A204.1 (cell line): Measurements from ENCODE around the gene HDAC9.

ENCODE experiments used
- FAIRE-seq: peaks from 2 replicates; lab custom pipeline; 2012; peaks lifted over from hg19 to GRCh38; lab: Jason Lieb, UNC

The HDAC9 gene

GRCh38 chr7:18526368-18526878 lies 30.9 kb downstream of the HDAC9 start:
- FAIRE-seq, result no peak

- no peak for FAIRE-seq
Observed at GRCh38 chr7:18529239-18529638, 33.7 kb downstream of the HDAC9 start.

- FAIRE-seq, result no peak
Observed at GRCh38 chr7:18530224-18531179, 35.0 kb downstream of the HDAC9 start.

DNA sequence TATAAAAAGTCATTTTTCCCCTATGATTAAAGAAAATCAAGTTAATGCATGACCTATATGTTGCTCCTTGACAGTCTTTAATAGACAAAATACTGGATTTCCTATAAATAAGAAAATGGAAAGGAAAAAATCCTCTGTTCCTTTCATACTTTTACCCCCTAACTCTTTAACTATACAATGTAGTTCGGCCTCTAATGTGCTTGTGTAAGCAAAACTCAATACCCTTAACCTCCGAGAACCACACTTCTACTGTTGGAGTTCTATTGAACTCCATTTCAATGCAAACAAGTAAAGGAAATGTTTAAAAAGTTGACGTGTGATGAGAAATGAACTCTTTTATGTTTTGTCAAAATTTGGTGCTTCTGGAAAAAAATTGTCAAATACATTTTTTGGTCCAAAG lies 36.0 kb downstream of the HDAC9 start:
- no peak for FAIRE-seq

- FAIRE-seq, result no peak
Observed at GRCh38 chr7:18532813-18533212, 37.3 kb downstream of the HDAC9 start.

DNA sequence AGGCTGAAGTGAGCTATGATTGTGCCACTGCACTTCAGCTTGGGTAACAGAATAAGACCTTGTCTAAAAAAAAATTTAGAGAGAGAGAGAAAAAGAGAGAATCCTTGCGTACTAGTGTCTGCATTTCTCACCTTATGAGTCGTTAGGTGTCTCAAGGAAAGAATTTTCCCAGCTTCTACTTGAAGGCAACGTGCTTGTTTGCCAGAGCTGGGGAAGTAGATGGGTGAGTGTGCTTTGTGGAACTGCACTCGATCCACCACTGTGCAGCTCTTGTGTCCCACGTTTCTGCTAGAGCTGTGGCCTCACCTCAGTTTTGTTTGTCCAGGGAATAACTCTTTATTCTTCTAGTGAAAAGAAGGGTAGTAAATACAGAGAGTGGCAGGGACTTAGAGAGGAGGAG lies 38.9 kb downstream of the HDAC9 start:
- FAIRE-seq, result no peak

DNA sequence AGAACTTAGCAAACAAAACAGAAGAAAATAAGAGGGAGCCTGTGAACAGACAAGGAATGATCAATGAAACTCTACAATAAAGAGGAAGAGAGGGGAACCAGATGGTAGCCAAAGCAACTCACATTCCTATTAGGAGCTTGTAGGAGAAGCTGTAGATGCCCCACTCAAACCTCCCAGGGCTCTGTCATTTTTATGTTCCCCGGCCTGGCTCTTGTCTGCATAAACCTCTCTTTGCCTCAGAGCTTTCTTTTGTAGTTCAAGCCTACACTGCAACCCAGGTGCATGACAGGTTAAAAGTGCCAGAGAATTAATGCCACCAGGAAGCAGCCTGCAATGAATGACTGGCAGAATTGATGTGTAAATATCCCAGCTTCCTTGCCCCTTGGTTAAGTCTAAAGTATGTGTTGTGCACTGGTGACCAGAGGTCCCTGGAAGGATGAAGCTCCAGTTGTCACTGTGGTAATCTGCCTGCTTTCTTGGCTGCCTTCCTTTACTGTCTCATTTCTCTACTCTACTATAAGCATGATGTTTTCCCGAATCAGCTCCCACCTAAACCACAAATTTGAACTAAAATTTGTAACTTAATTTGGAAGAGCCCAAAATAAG lies 40.4 kb downstream of the HDAC9 start:
- no peak for FAIRE-seq

DNA sequence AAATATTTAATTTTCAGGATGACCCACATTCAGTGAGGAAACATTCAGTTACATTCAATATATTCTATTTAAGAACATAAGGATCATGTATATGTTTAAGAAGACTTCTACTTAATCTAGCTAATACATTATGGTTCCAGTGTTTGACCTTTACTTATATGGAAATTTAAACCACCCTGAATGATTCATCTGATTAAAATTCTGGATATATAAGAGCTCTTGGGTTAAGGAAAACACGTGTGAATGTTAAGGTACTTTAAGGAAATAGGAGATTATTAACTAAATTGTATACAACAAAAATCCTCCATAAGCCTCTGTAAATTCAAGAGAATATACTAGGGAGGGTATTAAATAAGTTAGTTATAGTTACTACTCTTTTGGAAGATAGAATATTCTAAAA lies 40.9 kb downstream of the HDAC9 start:
- FAIRE-seq, result no peak

DNA sequence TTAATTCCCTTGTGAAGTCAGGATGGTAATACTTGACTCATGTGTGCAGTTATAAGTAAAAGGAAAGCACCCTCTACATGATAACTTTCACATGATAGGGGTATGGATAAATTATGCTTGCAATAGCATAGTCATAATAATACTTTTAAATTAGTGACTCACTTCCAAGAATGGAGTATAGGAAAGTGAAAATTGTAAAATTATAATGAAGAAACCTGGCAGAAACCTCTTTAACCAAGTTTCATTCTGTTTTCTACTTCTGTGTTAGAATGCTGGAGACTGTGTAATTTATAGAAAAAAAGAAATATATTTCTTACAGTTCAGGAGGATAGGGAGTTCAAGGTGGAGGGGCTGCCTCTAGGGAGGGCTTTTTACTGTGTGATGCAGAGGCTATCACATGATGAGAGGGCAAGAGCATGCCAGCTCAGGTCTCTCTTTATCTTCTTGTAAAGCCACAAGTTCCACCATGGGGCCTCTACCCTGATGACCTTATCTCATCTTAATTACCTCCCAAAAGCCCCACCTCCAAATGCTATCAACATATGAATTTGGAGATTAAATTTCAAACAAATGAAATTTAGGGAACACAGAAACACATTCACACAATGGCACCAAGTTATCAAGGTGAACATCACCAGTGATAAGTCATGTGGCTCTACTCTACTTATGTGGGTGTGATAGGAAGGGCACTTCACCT lies 43.2 kb downstream of the HDAC9 start:
- no peak for FAIRE-seq

DNA sequence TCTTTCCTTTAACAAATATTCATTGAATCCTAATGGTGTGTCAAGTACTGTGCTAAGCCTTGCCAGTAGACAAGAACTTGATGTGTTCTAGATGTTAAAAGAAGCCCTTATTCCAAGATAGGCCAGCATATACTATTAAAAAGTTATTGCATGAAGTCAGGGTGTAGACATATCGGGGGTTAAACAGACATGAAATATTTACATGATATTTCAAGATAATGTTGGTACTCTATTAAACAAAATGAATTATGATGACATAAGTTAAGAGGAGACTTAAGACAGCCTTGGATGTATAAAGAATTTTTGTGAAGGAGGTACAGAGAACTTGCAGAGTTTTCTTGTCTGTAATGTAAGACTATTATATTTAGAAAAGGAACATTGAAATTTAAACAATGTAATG lies 44.8 kb downstream of the HDAC9 start:
- FAIRE-seq, result no peak

DNA sequence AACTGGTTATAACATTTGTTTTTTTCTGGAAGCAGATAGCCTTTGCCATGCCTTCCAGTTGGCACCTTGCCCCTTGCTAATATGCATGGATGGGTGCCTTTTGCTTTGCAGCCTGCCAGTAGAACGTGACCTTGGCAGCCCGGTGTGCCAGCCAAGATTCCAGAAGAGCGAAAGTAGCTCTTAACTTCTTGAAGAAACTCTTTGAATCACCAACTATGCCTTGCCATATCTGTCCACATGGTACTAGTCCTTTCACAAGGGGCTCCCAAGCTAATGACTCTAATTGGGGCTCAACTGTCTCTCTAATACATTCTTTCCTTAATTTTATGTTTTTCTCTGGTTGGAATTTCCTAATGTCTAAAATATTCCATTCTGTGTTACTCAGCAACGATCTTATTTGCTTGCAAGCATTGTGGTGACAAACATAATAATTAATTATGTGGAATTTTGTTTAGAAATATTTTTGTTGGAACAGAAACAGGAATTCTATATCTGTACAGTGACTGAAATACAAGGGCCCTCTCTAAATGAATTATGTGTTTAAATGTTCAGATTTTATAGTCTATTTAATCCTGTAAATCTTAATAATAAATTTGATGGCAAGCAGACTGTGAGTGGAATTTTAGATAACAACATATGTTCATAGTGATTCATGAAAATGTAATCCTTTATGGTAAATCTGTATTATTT lies 45.8 kb downstream of the HDAC9 start:
- no peak for FAIRE-seq

DNA sequence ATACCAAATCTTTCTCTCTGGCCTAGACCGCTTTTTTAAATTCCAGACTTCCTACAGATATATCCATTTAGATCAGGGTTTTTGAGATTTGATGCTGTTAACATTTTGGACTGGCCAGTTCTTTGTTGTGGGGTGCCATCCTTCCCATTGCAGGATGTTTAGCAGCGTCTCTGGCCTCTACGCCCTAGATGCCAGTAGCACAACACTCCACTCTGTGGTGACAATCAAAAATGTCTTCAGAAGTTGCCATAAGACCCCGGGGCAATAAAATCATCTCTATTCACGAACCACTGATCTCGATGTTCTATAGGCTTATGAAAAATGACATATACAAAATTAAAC lies 46.3 kb downstream of the HDAC9 start:
- FAIRE-seq, result no peak

DNA sequence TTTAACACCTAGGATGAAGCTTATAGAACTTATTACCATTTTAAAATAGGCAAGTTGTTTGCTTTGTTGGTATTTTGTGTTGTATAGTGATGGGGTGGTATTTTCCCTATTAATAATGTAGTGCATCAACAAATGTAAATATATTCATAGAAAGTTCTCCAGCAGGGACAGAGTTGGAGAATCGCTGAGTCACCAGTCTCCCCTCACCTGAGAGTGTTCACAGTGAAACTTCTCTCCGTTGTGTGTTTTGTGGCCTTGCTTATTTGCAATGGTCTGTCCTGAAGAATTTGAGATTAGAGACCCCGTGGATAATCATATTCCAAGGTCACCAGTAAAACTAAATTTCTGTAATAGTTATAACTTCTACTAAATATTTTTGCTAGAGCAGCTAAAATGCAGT lies 51.0 kb downstream of the HDAC9 start:
- no peak for FAIRE-seq

DNA sequence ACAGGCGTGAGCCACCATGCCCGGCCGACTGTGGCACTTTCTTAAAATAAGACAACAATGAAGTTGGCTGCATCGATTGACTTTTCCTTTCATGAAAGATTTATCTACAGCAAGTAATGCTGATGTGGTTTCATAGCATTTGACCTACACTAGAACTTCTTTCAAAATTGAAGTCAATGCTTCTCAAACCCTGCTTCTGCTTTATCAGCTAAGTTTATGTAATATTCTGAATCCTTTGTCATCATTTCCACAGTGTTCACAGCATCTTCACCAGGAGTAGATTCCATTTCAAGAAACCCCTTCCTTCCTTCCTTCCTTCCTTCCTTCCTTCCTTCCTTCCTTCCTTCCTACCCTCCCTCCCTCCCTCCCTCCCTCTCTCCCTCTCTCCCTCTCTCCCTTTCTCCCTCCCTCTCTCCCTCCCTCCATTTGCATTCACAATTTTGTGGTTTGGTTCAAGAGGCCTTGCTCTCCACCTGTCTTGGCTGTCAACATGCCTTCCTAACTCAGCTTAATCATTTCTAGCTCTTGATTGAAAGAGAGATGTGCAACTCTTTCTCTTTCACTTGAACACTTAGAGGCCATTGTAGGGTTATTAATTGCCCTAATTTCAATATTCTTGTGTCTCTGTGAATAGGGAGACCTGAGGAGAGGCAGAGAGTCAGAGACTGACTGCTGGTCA lies 52.1 kb downstream of the HDAC9 start:
- no peak for FAIRE-seq

- FAIRE-seq, result no peak
Observed at GRCh38 chr7:18548534-18548933, 53.0 kb downstream of the HDAC9 start.

GRCh38 chr7:18550574-18550973 lies 55.0 kb downstream of the HDAC9 start:
- no peak for FAIRE-seq

GRCh38 chr7:18552316-18552916 lies 56.9 kb downstream of the HDAC9 start:
- FAIRE-seq, result no peak

DNA sequence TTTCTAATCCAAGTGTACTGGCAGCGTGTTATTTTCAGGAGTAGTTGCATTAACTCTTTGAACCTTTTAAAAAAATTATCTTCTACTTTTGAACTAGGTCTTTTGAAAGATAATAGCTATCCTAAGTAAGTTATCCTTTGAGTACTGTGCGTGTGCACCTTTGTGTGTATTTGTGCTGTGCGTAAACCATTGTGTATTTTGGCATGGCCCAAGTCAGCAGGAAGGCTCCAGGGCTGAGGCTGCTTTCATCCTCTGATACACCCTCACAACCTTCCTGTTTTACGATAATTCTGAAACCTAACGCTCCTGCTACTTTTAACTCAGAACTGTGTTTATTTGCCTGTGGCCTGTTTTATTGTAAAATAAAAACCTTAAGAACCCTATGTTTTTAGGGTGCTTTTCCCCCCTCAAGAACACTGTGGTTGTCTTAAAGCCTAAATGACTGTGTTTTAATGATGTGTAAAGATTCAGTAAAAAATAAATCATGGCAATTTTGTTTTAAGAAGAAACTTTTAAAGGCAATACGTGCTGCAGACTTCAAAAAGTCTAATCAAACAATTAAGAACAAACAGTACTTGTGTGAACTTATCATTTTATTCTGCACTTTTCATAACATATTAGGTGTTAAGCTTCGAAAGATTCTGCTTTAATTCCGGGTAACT lies 57.5 kb downstream of the HDAC9 start:
- FAIRE-seq, result no peak

DNA sequence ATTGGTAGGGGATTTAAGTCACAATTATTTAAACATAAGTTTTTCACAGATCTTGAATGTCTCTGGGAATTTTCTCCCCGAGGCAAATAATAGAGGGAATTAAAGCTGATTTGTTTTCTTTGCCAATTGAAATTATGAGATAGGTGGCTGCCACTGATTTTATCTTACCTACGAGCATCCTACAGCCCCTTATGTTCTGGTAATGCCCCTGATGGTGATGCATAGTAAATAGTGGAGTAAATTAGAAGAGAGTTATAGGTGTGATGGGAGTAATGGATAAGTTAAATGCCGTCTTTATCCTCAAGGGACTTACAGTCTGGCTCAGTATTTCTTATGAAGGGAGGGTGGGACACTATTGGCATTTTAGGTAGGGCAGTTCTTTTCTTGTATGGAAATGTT lies 58.1 kb downstream of the HDAC9 start:
- FAIRE-seq, result no peak

DNA sequence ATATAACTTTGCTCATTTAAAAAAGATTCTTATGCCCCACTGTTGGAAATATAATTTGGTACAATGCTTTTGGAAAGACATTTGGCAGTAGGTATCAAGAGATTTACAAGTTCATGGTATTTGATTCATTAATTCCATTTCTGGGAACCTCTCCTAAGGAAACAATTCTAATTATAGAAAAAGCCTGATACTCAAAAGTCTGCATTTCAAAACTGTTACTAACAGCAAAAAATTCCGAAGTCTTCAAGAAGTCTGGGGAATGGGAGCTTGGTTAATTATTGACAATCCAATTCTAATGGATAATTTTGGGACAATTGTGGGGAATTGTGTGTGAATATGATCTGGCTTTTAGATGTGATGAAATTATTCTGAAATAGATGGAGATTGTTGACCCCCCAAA lies 59.6 kb downstream of the HDAC9 start:
- FAIRE-seq, result no peak

GRCh38 chr7:18555968-18556367 lies 60.4 kb downstream of the HDAC9 start:
- no peak for FAIRE-seq
